Neuronal stem cell (in vitro differentiated cells): ENCODE data around the gene ARHGAP26.
"Not testable (repeated sequence)": the region's sequence is repeated elsewhere in the genome, so short reads cannot be mapped to it uniquely, and the experiment has no call there.

ENCODE experiments used
- DNase-seq: peaks from one replicate; pipeline ENCODE4 v3.0.0-alpha.2; 2013; ENCODE audit warnings: low spot score
- H2AFZ ChIP-seq: one replicate; pipeline ENCODE4 v1.6.1; 2013; ENCODE audit warnings: mild to moderate bottlenecking, low read length, inconsistent platforms
- H2AK5ac ChIP-seq: 2 replicates; pipeline ENCODE4 v1.6.1; 2013; ENCODE audit warnings: low read depth, mild to moderate bottlenecking, inconsistent platforms, low read length, moderate library complexity, mixed read lengths
- H2BK120ac ChIP-seq: 2 replicates; pipeline ENCODE4 v1.6.1; 2013; ENCODE audit warnings: low read depth, mild to moderate bottlenecking, inconsistent platforms, low read length, moderate library complexity, mixed read lengths
- H2BK12ac ChIP-seq: one replicate; pipeline ENCODE4 v1.6.1; 2013; ENCODE audit warnings: low read length, inconsistent platforms
- H2BK15ac ChIP-seq: 2 replicates; pipeline ENCODE4 v1.6.1; 2013; ENCODE audit warnings: mild to moderate bottlenecking, low read length, inconsistent platforms, mixed read lengths
- H2BK5ac ChIP-seq: one replicate; pipeline ENCODE4 v1.6.1; 2013; ENCODE audit warnings: inconsistent platforms, mild to moderate bottlenecking, low read length, moderate library complexity
- H3K14ac ChIP-seq: one replicate; pipeline ENCODE4 v1.6.1; 2013; ENCODE audit warnings: low read length, inconsistent platforms
- H3K18ac ChIP-seq: 2 replicates; pipeline ENCODE4 v1.6.1; 2013; ENCODE audit warnings: low read length, inconsistent platforms
- H3K23ac ChIP-seq: 2 replicates; pipeline ENCODE4 v1.6.1; 2013; ENCODE audit warnings: low read depth, mild to moderate bottlenecking, mixed read lengths, low read length, inconsistent platforms; ENCODE audit not compliant: poor library complexity
- H3K27ac ChIP-seq: replicated peaks from 3 replicates; pipeline ENCODE4 v1.5.1; 2013; ENCODE audit warnings: low read length, inconsistent platforms
- H3K27me3 ChIP-seq, 3 experiments: 2 replicates each; pipeline ENCODE4 v1.6.1; 2013; ENCODE audit warnings: low read length in 3 of 3, mild to moderate bottlenecking in 2 of 3, inconsistent platforms in 1 of 3, low read depth in 1 of 3, mixed read lengths in 1 of 3, moderate library complexity in 1 of 3; ENCODE audit not compliant: control insufficient read depth in 3 of 3, insufficient read depth in 3 of 3
- H3K36me3 ChIP-seq, 2 donors: replicated peaks in 1 of 2; 2 replicates each; pipeline ENCODE4 v1.6.1; 2013; ENCODE audit warnings: low read length in 2 of 2; ENCODE audit not compliant: control insufficient read depth in 2 of 2, insufficient read depth in 2 of 2
- H3K4ac ChIP-seq: 2 replicates; pipeline ENCODE4 v1.6.1; 2013; ENCODE audit warnings: inconsistent platforms, mild to moderate bottlenecking, low read length, moderate library complexity
- H3K4me1 ChIP-seq, 2 donors: 1 replicate in 1 of 2; 2 replicates in 1 of 2; pipeline ENCODE4 v1.6.1; 2013; ENCODE audit warnings: low read length in 2 of 2, low read depth in 1 of 2; ENCODE audit not compliant: control insufficient read depth in 2 of 2, insufficient read depth in 1 of 2
- H3K4me2 ChIP-seq: one replicate; pipeline ENCODE4 v1.6.1; 2013; ENCODE audit warnings: mild to moderate bottlenecking, low read length, inconsistent platforms; ENCODE audit not compliant: insufficient read depth, poor library complexity, severe bottlenecking
- H3K4me3 ChIP-seq, 2 donors: 2 replicates each; pipeline ENCODE4 v1.5.1; 2013; ENCODE audit warnings: low read length in 2 of 2, mild to moderate bottlenecking in 2 of 2, inconsistent platforms in 1 of 2, moderate library complexity in 1 of 2
- H3K79me1 ChIP-seq: one replicate; pipeline ENCODE4 v1.6.1; 2013; ENCODE audit warnings: low read depth, mild to moderate bottlenecking, inconsistent platforms, low read length, moderate library complexity
- H3K9ac ChIP-seq: one replicate; pipeline ENCODE4 v1.6.1; 2013; ENCODE audit warnings: mild to moderate bottlenecking, low read depth, low read length, inconsistent platforms; ENCODE audit not compliant: poor library complexity
- H3K9me3 ChIP-seq, 2 donors: replicated peaks in 1 of 2; 2 replicates each; pipeline versions ENCODE3 to v1.6.1; 2013; ENCODE audit warnings: low read length in 2 of 2, mild to moderate bottlenecking in 2 of 2, inconsistent platforms in 1 of 2, low read depth in 1 of 2, mixed read lengths in 1 of 2, moderate library complexity in 1 of 2; ENCODE audit not compliant: control insufficient read depth in 2 of 2, insufficient read depth in 1 of 2
- H4K8ac ChIP-seq: one replicate; pipeline ENCODE4 v1.6.1; 2013; ENCODE audit warnings: low read depth, mild to moderate bottlenecking, inconsistent platforms, low read length, moderate library complexity
- H4K91ac ChIP-seq: one replicate; pipeline ENCODE4 v1.6.1; 2013; ENCODE audit warnings: low read length, low read depth, mild to moderate bottlenecking, inconsistent platforms; ENCODE audit not compliant: poor library complexity
- WGBS, 2 donors: extraction: QIAGEN DNeasy Blood & Tissue Kit; methylation state at CpG; one replicate each; pipeline ENCODE4 v1.1.7; 2013; ENCODE audit warnings: missing lambda C conversion rate in 2 of 2, mixed read lengths in 1 of 2; ENCODE audit not compliant: insufficient read length in 2 of 2, insufficient replicate concordance in 1 of 2; ENCODE audit errors: extremely low coverage in 2 of 2; 5-methylcytosine and 5-hydroxymethylcytosine counted together

ARHGAP26 gene

DNA sequence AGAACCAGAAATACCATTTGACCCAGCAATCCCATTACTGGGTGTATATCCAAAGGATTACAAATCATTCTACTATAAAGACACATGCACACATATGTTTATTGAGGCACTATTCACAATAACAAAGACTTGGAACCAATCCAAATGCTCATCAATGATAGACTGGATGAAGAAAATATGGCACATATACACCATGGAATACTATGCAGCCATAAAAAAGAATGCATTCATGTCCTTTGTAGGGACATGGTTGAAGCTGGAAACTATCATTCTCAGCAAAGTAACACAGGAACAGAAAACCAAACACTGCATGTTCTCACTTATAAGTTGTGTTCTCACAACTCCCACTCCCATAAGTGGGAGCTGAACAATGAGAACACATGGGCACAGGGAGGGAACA, 225.4 kb downstream of the ARHGAP26 start:
- not testable (repeated sequence) for H3K36me3 ChIP-seq, H3K4me1 ChIP-seq, DNase-seq, H4K8ac ChIP-seq, H3K4ac ChIP-seq, H3K4me3 ChIP-seq, H4K91ac ChIP-seq, H3K9ac ChIP-seq, H2BK12ac ChIP-seq, H2BK5ac ChIP-seq, H2AK5ac ChIP-seq, H3K14ac ChIP-seq, H3K79me1 ChIP-seq, H2BK120ac ChIP-seq, H3K4me2 ChIP-seq, H2AFZ ChIP-seq, H2BK15ac ChIP-seq, H3K18ac ChIP-seq, H3K27me3 ChIP-seq, H3K23ac ChIP-seq, H3K9me3 ChIP-seq, H3K27ac ChIP-seq

- Histone ChIP-seq H3K36me3 (no peaks in the 10 kb centered on the region), H3K4me3 (no peak overlapping the region), H3K27ac (no peak overlapping the region), H2BK15ac (no peak overlapping the region), H3K79me1 (no peaks in the 10 kb centered on the region), H2AK5ac (no peak overlapping the region), H2BK120ac (no peak overlapping the region), H3K27me3 (no peaks in the 10 kb centered on the region), H3K9ac (no peak overlapping the region), H2AFZ (no peak overlapping the region), H3K14ac (no peak overlapping the region), H3K4me1 (peaks cover 6 to 7% of the 10 kb centered on the region in 2 donors), H3K18ac (no peak overlapping the region), H3K4me2 (no peak overlapping the region), H2BK5ac (no peak overlapping the region), H3K9me3 (peaks cover 0 to 1% of the 10 kb centered on the region in 2 donors), H3K23ac (no peak overlapping the region), H2BK12ac (no peak overlapping the region), H3K4ac (no peak overlapping the region), H4K8ac (no peak overlapping the region), H4K91ac (no peak overlapping the region)
- no peak for DNase-seq
- no CpG with 5 or more reads among the region's 1 CpG for WGBS, 2 donors
Measured at GRCh38 chr5:142997591-142997990, 227.4 kb downstream of the ARHGAP26 start.

DNA sequence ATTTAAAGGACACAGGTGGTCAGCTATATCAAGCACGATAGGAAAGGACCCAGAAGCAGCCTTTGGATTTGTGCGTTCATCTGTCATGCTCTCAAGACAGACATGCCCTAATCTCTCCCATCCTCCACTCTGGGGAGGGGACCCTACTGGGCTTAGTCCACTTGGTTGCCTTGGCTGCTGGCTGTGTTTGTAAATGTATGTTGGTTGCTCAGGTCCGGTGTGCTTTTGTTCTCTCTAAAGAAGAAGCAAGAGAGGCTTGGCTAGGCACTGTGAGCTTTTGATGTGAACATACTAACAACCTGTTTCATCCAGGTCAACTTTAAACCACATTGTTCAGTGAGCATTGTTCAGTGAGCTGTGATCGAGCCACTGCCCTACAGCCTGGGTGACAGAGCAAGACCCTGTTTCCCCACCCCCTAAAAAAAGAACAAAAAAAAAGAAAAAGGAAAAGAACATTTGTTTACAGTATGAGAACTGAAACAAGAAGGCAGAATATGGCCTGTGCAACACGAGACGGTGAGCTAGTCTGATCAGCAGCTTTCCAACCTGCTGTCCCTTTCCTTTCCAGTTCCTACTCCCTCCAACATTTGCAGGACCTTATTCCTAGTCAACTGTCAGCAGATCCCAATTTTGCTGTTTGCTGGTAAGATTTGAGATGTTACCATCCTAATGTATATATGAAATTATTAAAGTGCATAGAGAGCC, 228.3 kb downstream of the ARHGAP26 start:
- Histone ChIP-seq H3K36me3 (no peaks in the 10 kb centered on the region), H2AFZ (peak overlapping the region; percentile 24), H3K14ac (no peak overlapping the region), H2BK120ac (no peak overlapping the region), H3K23ac (no peak overlapping the region), H2BK15ac (no peak overlapping the region), H3K79me1 (no peaks in the 10 kb centered on the region), H3K27ac (no peak overlapping the region), H3K4me2 (no peak overlapping the region), H3K4me3 (no peak overlapping the region), H2BK5ac (no peak overlapping the region), H3K4ac (no peak overlapping the region), H4K91ac (no peak overlapping the region), H2AK5ac (no peak overlapping the region), H3K27me3 (no peaks in the 10 kb centered on the region), H3K9ac (no peak overlapping the region), H2BK12ac (no peak overlapping the region), H3K18ac (no peak overlapping the region), H4K8ac (no peak overlapping the region), H3K9me3 (no peaks in the 10 kb centered on the region), H3K4me1 (peaks cover 6 to 7% of the 10 kb centered on the region in 2 donors)
- WGBS, 2 donors, result no CpG with 5 or more reads among the region's 6 CpGs
- DNase-seq, result no peak

DNA sequence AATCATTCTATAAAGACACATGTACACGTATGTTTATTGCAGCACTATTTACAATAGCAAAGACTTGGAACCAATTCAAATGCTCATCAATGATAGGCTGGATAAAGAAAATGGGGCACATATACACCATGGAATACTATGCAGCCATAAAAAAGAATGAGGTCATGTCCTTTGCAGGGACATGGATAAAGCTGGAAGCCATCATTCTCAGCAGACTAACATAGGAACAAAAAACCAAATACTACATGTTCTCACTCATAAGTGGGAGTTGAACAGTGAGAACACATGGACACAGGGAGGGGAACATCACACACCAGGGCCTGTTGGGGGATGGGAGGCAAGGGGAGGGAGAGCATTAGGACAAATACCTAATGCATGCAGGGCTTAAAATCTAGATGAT, 230.4 kb downstream of the ARHGAP26 start:
- not testable (repeated sequence) for H4K91ac ChIP-seq, H3K4me3 ChIP-seq, H3K79me1 ChIP-seq, H3K27me3 ChIP-seq, H2BK5ac ChIP-seq, H2BK15ac ChIP-seq, H3K23ac ChIP-seq, H3K4me2 ChIP-seq, H2BK12ac ChIP-seq, H3K9ac ChIP-seq, DNase-seq, H3K36me3 ChIP-seq, H3K4ac ChIP-seq, H2BK120ac ChIP-seq, H3K9me3 ChIP-seq, H3K4me1 ChIP-seq, H4K8ac ChIP-seq, H2AFZ ChIP-seq, H2AK5ac ChIP-seq, H3K27ac ChIP-seq, H3K18ac ChIP-seq, H3K14ac ChIP-seq
- no CpG with 5 or more reads among the region's 1 CpG for WGBS, 2 donors
